Ramos (cell line): ENCODE results near the gene SBK1.

Experiments used
- in situ Hi-C: fragments of 300-500 bp; cut with MboI; formaldehyde crosslinking; loops from one replicate; pipeline ENCODE4 v1.14.3; 2022; ENCODE audit warnings: low sequenced_read_pairs; ENCODE audit not compliant: unreplicated experiment

Gene SBK1

DNA sequence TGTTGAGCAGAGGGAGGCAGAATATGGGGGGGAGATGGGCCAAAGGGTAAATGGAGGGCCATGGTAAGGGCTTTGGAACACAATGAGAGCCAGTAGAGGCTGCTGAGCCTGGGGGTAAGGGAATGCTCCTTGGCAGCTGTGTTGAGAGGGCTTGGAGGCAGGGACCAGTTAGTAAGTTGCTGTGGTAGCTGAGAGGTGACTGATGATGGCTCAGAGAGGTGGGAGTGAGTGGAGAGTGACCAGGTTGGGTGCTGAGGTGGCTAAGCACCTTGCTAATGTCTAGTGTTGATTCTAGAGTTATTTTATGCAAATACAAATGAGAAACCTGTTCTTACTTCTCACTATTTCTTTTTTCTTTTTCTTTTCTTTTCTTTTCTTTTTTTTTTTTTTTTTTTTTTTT lies 10.8 kb downstream of the SBK1 start:
- in situ Hi-C loops, result no loop called here

- in situ Hi-C loops, result no loop called here
Measured at GRCh38 chr16:28304214-28304613, 11.9 kb downstream of the SBK1 start.

- in situ Hi-C loops, result no loop called here
Measured at GRCh38 chr16:28307936-28308335, 15.6 kb downstream of the SBK1 start.

DNA sequence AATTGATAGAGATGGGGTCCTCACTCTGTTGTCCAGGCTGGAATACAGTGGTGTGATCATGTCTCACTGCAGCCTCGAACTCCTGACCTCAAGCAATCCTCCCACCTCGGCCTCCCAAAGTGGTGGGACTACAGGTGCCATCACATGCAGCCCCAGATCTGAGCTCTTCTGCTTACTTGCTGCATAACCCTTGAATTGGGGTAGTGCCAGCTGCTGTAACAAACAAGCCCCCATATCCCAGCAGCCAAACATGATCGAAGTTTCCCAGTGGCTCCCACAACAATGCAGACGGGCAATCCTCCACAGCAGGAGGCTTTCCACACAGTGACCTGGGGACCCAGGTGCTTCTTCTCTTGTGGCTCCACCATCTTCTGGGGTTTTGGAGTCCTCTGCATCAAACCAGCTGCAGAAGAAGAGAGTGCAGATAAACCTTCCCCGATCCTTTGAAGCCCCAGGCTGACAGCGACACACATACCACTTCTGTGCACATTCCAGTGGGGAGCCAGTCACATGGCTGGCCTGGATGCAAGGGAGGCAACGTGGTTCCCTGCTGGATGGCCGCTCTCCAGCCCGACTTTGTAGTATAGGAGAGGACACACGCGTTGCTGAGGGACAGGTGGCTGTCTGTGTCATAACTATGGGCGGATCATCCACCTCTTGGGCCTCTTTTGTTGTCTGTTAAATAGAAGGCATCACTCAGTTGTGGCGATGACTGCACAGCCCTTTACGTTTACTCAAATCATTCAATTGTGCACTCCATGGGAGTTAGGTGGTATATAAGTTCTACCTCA lies 16.7 kb downstream of the SBK1 start:
- in situ Hi-C loops, result no loop called here

DNA sequence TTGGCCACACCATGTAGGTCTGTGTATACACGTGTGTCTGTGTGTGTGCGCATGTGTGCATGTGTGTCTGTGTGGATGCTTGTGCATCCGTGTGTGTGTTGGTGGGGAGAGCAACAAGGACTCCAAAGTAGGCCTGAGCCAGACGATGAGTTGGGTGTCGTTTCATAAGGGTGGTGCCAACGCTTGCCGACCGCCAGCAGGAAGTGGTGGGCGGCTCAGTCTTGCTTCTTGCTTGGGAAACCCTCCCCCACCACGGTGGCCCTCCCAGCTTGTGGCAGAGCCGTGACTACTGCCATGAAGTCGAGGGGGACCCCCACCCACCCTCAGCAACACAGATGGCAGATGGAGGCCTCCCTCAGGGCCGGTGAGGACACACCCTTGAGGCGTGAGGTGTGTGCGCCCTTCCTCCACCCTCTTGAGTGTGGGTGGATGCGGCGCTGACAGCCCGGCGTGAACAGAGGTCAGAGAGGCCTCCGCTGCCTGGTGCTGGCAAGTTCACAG lies 17.5 kb downstream of the SBK1 start:
- in situ Hi-C loops, result no loop called here

DNA sequence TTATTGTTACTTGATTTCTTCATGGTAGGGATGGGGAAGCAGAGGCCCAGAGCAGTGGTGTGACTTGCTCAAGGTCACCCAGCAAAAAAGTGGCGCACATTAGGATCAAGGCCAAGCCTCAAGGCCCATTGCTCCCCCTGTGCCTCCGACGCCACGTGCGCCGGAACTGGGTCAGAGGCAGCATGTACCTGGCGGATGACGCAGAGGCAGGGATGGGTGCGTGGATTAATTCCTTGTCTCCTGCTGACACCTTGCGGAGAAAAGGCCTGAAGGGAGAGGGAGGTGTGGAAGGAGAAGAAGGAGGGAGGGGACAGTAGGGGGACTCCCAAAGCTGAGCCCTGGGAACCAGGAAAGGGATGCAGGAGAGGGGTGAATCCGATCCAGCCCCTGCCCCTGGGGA lies 18.5 kb downstream of the SBK1 start:
- in situ Hi-C loops, result no loop called here

GRCh38 chr16:28311413-28311812 lies 19.1 kb downstream of the SBK1 start:
- in situ Hi-C loops, result no loop called here

GRCh38 chr16:28311913-28312312 lies 19.6 kb downstream of the SBK1 start:
- in situ Hi-C loops, result no loop called here

DNA sequence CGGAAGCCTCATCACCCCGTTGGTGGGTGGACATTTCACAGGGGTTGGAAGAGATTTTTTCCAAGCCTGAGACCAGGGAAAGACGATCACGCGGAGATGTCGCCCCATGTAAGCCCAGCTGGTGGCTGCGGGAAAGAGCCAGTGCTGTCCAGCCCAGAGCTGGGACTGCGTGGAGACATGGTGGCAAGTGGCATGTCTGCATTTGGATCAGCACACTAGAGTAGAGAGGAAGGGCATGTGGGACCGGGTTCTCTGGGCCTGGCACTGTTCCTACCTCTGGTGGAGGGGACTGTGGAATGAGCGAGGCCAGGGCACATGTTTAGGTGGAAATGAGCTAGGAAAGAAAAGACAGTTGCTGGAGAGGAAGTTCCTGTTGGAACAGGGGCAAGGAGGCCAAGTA lies 20.0 kb downstream of the SBK1 start:
- in situ Hi-C loops, result no loop called here

GRCh38 chr16:28313587-28313986 lies 21.3 kb downstream of the SBK1 start:
- in situ Hi-C loops, result no loop called here

DNA sequence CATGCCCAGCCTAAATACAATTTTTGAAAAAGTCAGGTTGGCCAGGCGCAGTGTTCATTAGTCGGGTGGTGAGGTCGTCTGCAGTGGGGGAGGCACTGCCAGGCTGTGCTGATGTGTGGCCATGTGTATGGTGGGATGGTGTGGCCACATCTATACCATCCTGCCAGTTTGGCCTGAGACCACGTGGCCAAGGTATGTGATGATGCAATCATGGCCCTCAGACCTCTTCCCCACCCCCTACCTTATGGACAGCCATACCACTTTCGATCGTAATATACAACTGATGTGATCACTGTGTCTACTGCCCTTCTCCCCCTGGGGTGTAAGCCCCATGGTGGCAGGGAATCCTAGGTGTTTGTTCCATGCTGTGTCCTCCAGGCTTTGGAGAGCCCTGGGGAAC lies 23.7 kb downstream of the SBK1 start:
- in situ Hi-C loops, result no loop called here

DNA sequence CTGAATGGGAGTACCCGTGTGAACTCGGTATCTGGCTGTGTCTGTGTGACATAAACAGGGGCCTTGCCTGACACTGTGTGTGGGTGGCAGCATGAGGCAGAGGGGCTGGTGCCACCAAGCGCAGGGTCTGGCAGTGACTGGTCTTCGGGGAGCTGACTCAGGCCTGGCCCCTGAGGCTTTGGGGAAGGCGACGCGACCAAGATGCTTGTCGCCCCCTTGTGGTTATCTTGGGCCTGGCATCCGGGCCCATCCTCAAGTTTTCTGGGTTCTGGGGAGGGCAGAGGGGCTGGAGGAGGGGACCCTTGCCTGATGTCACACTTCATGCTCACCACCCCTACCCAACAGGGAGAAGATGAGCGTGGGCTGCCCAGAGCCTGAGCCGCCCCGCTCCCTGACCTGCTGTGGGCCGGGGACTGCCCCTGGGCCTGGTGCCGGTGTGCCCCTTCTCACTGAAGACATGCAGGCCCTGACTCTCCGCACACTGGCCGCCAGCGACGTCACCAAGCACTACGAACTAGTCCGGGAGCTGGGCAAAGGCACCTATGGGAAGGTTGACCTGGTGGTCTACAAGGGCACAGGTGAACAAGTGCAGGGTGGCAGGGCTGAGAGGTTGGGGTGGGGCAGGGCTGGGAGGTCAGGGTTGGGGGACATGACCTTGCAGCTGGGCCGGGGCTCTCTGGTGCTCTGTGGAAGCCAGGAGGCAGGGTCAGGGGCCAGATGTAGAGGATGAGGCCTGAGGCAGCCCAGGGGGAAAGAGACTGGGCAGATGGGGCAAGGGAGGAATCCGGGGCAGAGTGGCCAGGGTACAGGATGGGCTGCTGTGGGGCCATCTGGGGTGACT lies 24.9 kb downstream of the SBK1 start:
- in situ Hi-C loops, result no loop called here

- in situ Hi-C loops, result no loop called here
Measured at GRCh38 chr16:28318042-28318744, 25.9 kb downstream of the SBK1 start.

GRCh38 chr16:28319476-28320022 lies 27.2 kb downstream of the SBK1 start:
- in situ Hi-C loops, result no loop called here

DNA sequence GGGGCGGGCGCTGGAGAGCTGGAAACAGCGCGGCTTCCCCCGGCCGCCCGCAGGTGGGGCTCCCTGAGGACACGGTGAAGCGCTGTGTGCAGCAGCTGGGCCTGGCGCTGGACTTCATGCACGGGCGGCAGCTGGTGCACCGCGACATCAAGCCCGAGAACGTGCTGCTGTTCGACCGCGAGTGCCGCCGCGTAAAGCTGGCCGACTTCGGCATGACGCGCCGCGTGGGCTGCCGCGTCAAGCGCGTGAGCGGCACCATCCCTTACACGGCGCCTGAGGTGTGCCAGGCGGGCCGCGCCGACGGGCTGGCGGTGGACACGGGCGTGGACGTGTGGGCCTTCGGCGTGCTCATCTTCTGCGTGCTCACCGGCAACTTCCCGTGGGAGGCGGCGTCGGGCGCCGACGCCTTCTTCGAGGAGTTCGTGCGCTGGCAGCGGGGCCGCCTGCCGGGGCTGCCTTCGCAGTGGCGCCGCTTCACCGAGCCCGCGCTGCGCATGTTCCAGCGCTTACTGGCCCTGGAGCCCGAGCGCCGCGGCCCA lies 27.8 kb downstream of the SBK1 start:
- in situ Hi-C loops, result no loop called here

- in situ Hi-C loops, result no loop called here
Measured at GRCh38 chr16:28320741-28321140, 28.4 kb downstream of the SBK1 start.

- in situ Hi-C loops, result no loop called here
Measured at GRCh38 chr16:28321700-28322411, 29.5 kb downstream of the SBK1 start.

DNA sequence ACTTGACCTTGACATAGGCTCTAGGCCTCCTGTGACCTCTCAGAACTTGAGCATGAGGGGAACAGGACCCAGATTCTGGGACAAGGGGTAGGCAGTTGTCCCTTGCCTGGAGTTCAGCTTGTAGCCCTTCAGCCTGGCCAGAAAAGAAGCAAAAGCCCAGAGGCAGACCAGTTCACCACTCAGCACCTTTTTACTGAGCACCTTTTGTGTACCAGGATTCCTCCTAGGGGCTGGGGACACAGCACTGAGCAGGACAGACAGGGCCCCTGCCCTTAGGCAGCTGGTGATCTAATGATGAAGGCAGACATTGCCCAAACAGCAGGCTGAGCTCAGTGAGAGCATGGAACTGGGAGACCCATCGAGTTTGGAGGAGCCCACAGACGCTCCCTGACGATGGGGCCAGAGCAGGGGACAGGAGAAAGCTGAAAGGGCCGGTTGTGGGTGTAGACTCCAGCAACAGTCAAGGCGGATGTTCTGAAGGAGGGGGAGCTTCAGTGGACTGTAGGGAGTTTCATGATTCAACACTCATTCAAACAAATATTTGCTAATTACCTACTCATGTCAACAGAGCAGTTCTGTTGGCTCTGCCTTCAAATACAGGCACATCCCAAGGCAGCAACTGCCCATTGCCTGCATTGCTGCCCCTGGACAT lies 32.0 kb downstream of the SBK1 start:
- in situ Hi-C loops, result no loop called here

DNA sequence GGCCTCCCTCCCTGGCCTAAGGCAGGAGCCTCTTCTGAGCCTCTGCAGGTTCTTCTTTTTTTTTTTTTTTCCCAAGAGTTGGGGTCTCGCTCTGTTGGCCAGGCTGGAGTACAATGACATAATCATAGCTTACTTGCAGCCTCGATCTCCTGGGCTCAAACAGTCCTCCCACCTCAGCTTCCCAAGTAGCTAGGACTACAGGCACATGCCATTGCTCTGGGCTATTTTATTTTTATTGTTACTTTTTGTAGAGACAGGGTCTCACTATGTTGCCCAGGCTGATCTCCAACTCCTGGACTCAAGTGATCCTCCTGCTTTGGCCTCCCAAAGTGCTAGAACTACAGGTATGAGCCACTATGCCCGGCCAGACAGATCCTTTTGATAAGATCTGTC lies 32.6 kb downstream of the SBK1 start:
- in situ Hi-C loops, result loop anchor here (25.0 kb wide), 1 partner anchor 212 kb away; the partner anchor contains the start of gene NUPR1
